Stimulated activated CD8-positive, alpha-beta memory T cell treated with anti-CD3 and anti-CD28 coated beads, Interleukin-7, amount 100 ng/mL, for 1 hour (primary cell): ENCODE measurements around the gene PNMA8B.

Experiments
- DNase-seq, 2 donors: peaks; one replicate each; pipeline ENCODE4 v3.0.0-alpha.2; 2020; ENCODE audit warnings: low read depth in 2 of 2

PNMA8B gene

DNA sequence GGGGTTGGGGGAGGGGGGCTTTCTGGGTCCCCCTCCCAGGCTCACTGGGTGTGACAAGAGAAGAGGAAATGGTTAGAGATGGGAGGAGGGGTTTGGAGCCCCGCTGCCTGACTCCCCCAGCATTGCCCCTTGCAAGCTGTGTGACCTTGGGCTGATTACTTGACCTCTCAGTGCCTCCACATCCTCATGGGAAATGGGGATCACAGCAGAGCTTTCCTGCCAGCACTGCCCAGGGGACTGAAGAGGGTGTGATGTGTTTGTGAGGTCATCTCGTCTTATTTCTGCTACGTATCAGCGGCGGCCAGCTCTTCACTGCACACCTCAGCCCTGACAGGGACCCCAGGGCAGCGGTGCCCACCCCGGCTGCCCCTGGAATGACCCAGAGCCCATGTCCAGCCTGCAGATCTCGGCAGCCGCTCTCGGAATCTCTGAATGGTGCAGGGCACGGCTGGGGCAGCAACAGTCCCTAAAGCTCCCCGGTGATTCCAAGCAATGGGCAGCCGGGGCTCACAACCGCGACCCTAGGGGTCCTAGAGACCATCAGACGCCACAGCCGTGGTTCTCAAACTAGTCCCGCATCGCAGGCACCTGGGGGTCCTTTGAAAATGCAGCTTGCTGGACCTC lies 8.4 kb downstream of the PNMA8B start:
- no peak for DNase-seq

- DNase-seq, result no peak
Measured at GRCh38 chr19:46486358-46486757, 9.3 kb downstream of the PNMA8B start.

GRCh38 chr19:46484656-46485055 lies 11.0 kb downstream of the PNMA8B start:
- no peak for DNase-seq

DNA sequence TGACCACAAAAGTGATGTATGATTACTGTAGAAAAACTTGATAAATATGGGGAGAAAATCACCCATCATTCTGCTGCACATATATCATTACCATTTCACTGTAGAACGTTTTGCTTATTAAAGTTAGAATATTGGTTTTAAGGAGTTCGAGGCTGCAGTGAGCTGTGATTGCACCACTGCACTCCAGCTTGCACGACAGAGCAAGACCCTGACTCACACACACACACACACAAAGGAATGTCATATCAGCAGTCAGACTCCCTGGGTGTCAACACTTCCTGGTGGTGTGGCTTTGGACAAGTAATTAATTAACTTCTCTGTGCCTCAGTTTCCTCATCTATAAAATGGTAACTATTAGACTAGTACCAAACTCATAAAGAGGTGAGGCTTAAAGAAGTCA lies 13.0 kb downstream of the PNMA8B start:
- DNase-seq, result no peak

GRCh38 chr19:46481947-46482346 lies 13.7 kb downstream of the PNMA8B start:
- DNase-seq, result no peak

DNA sequence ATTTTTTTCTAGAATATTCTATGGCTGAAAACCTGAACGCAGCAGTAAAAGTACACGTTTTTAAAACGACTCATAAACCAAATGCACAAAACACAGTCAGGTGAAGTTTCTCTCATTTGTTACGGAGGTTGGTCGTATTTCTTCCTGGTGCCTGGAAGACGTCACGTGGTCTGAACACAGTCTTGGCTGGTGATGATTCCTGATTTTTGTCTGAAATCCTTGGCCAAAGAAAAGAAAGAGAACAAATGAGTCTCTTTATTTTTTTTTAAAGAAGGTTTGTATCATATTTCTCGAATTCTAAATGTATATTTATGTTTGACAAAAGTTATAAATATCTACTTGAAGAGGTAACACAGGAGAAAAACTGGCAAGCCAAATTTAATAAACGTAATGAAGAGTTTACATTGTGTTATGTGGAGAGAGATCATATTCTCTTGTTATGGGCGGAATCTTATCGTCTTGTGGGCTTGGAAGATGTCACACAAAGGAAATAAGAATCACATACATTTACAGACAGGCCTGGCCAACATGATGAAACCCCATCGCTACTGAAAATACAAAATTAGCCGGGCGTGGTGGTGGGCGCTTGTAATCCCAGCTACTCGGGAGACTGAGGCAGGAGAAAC lies 14.3 kb downstream of the PNMA8B start:
- no peak for DNase-seq

DNA sequence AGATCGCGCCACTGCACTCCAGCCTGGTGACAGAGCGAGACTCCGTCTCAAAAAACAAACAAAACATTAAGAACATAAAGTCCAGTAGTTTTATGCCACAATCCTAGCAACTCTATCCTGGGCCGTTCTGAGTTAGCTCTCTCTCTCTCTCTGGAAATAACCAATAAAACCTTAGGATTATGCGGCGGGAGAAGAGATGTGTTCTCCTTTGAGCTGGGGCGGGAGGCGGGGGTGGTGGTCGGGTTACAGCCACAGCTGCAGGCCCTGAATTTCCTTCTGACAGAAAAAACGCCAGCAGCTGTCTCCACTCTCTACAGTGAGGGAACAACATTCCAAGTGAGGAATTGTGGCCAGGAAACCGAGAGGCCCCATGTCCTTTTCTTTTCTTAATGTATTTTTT lies 15.3 kb downstream of the PNMA8B start:
- no peak for DNase-seq

GRCh38 chr19:46478356-46478986 lies 17.2 kb downstream of the PNMA8B start:
- no peak for DNase-seq

DNA sequence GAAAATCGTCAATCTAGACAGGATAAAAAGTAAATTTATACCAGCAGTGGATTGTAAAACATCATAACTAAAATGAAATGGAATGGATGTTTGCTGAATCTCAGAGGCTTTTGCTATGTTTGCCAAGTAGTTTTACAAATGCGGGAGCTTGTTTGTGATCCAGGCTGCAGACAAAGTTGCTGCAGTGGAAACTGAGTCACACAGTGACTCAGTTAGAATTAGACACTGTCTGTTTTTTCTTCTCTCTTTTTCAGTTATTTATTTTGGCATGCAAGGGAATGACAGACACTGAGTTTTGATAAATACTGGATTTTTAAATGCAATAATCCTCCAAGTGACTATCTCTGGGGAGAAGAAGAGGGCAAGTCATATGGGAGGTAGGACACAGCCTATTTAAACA lies 19.7 kb downstream of the PNMA8B start:
- no peak for DNase-seq

- no peak for DNase-seq
Measured at GRCh38 chr19:46474211-46474610, 21.5 kb downstream of the PNMA8B start.

- DNase-seq, result no peak
Measured at GRCh38 chr19:46472592-46472991, 23.1 kb downstream of the PNMA8B start.

- no peak for DNase-seq
Measured at GRCh38 chr19:46471811-46472543, 23.7 kb downstream of the PNMA8B start.

GRCh38 chr19:46471116-46471733 lies 24.4 kb downstream of the PNMA8B start, which contains the start of gene PNMA8A:
PNMA8A (minus strand) TSS chr19:46471563; CDS start chr19:46471035, 528 bp downstream.
- no peak for DNase-seq

GRCh38 chr19:46470376-46470775 lies 25.3 kb downstream of the PNMA8B start:
- no peak for DNase-seq

DNA sequence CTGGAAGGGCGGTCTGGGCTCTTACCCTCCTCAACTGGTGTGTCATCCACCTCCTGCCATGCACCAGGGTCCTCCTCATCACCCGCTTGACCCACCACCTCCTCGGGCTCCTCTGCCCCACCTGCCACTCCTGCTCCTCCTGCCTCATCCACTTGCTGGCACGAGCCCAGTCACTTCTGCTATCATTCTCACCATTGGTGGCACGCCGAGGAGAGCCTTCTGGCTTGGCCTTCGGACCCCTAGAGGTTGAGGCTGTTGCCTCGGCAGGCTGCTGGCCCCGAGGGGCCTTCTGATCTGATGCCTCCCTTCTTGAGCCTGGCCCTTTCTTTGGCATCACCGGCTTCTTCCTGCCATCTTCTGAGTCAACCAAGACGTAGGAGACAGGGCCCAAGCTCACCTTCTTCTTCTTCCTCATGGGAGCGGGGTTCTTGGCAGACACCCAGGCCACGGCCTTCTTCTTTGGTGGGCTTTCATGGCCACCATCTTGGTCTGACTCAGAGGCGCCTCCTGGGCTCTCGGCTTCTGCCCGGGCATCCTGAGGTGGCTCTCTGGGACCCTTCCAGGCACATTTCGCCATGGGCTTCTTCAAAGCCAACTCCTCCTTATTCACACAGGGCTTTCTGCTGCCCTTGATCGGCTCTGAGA lies 26.0 kb downstream of the PNMA8B start:
- DNase-seq, result no peak

DNA sequence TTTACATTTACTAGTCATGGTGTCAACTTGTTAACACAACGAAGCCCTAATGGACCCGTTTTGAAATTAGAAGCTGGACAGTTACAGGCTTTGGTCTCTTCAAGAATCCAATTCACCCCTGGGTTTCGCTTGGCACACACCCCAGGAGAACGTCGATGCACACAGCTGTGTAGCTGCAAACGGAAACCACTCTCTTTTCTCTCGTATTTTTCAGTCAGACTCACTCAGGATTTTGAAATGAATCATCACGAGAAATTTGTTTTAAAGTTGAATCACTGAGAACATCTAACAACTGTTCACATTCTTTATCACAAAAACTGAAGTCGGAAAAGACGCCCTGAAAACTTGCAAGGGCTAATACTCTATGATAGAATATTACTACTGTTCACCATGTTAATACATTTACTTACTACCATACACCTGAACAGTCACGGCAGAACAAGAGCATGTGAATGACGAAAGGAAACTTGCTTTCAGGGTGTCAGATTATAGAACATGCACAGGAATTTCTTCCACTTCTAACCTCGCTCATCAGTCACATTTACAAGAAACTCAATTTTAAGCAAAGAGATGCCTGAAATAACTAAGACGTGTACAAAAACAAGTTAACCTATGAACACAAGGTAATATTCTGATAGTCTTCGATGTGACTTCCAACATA lies 29.0 kb downstream of the PNMA8B start:
- no peak for DNase-seq

- DNase-seq, result no peak
Measured at GRCh38 chr19:46463516-46463915, 32.2 kb downstream of the PNMA8B start.

- no peak for DNase-seq
Measured at GRCh38 chr19:46461537-46461936, 34.1 kb downstream of the PNMA8B start.

DNA sequence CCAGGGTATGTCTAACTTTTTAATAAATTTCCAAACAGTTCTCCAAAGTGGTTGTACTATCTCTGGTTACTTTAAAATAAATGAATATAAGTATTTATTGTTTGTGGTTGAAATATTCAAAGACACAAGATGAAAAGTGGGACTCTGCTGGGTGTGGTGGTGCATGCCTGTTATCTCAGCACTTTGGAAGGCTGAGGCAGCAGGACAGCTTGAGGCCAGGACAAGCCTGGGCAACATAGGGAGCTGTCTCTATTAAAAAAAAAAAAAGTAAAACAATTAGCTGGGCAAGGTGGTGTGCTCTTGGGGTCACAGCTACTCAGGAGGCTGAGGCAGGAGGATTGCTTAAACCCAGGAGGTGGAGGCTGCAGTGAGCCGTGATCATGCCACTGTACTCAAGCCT lies 34.7 kb downstream of the PNMA8B start:
- no peak for DNase-seq

- no peak for DNase-seq
Measured at GRCh38 chr19:46460055-46460454, 35.6 kb downstream of the PNMA8B start.

DNA sequence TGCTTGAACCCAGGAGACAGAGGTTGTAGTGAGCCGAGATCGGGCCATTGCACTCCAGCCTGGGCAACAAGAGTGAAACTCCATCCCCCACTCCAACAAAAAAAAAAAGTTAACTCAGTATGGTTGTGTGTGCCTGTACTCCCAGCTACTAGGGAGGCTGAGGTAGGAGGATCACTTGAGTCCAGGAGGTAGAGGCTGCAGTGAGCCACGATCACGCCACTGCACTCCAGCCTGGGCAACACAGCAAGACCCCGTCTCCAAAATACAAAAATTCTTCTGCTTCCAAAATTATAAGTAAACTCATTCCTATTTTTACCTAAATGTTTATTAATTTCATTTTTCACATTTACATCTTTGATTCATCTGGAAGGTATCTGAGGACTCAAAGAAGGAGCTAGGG lies 38.7 kb downstream of the PNMA8B start:
- DNase-seq, result no peak
